ENCODE measurements around the gene SLC26A11.

GRCh38 chr17:80209765-80210164, 10.5 kb upstream of the SLC26A11 start:
- TF ChIP-seq CTCF (IDR thresholded peaks at IDR 0.05), result no peak
- TF ChIP-seq POLR2A (IDR thresholded peaks at IDR 0.05; ENCODE audit: low read length), result no peak
- no peak for TF ChIP-seq CBX2 (IDR thresholded peaks at IDR 0.05; ENCODE audit: borderline replicate concordance, low read depth)
- no peak for TF ChIP-seq EHMT2 (IDR thresholded peaks at IDR 0.05; ENCODE audit: low read depth)
- no peak for TF ChIP-seq MAZ (IDR thresholded peaks at IDR 0.05; ENCODE audit: borderline replicate concordance, low read depth, low read length)
- TF ChIP-seq E2F6 (IDR thresholded peaks at IDR 0.05; ENCODE audit: borderline replicate concordance, low read depth), result no peak
- TF ChIP-seq HMGXB4 (CRISPR knock-in tag; IDR thresholded peaks at IDR 0.05; ENCODE audit: borderline replicate concordance), result no peak
- TF ChIP-seq MYC (IDR thresholded peaks at IDR 0.05; ENCODE audit: borderline replicate concordance, low read length), result no peak
- TF ChIP-seq, protein P1, sequence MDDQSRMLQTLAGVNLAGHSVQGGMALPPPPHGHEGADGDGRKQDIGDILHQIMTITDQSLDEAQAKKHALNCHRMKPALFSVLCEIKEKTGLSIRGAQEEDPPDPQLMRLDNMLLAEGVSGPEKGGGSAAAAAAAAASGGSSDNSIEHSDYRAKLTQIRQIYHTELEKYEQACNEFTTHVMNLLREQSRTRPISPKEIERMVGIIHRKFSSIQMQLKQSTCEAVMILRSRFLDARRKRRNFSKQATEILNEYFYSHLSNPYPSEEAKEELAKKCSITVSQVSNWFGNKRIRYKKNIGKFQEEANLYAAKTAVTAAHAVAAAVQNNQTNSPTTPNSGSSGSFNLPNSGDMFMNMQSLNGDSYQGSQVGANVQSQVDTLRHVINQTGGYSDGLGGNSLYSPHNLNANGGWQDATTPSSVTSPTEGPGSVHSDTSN (IDR thresholded peaks at IDR 0.05), result no peak
- no peak for TF ChIP-seq FOSL2 (IDR thresholded peaks at IDR 0.05)
- TF ChIP-seq FOSL2 (CRISPR knock-in tag; IDR thresholded peaks at IDR 0.05), result no peak
- no peak for TF ChIP-seq ZSCAN20 (CRISPR knock-in tag; IDR thresholded peaks at IDR 0.05)
- no peak for TF ChIP-seq RNF2 (IDR thresholded peaks at IDR 0.05; ENCODE audit: borderline replicate concordance, low read depth)
- TF ChIP-seq CHD4 (IDR thresholded peaks at IDR 0.05; ENCODE audit: borderline replicate concordance), result no peak

Data from A549 (cell line).